HEK293T (cell line): ENCODE data around the gene GNG13.

Source experiments
- ARNT ChIP-seq: fragments of 450-650 bp; IDR thresholded peaks from 2 replicates; pipeline ENCODE4 v1.6.1; 2017; ENCODE audit warnings: mild to moderate bottlenecking
- BHLHE40 ChIP-seq: fragments of 450-650 bp; IDR thresholded peaks from 2 replicates; pipeline ENCODE4 v1.6.1; 2016; ENCODE audit warnings: mild to moderate bottlenecking, moderate library complexity, borderline replicate concordance
- CTBP1 ChIP-seq: fragments of 450-650 bp; IDR thresholded peaks from 2 replicates; pipeline ENCODE4 v1.6.1; 2016; ENCODE audit warnings: borderline replicate concordance
- FOXA1 ChIP-seq: fragments of 450-650 bp; IDR thresholded peaks from 2 replicates; pipeline ENCODE4 v1.6.1; 2016; ENCODE audit warnings: mild to moderate bottlenecking
- FOXK2 ChIP-seq: fragments of 450-650 bp; IDR thresholded peaks from 2 replicates; pipeline ENCODE4 v1.6.1; 2016; ENCODE audit warnings: mild to moderate bottlenecking
- FOXM1 ChIP-seq: fragments of 450-650 bp; IDR thresholded peaks from 2 replicates; pipeline ENCODE4 v1.6.1; 2017; ENCODE audit warnings: mild to moderate bottlenecking, borderline replicate concordance
- HDGF ChIP-seq: fragments of 450-650 bp; IDR thresholded peaks from 2 replicates; pipeline ENCODE4 v1.6.1; 2017; ENCODE audit warnings: antibody characterized with exemption, borderline replicate concordance
- LEF1 ChIP-seq: fragments of 450-650 bp; IDR thresholded peaks from 2 replicates; pipeline ENCODE4 v1.6.1; 2017; ENCODE audit warnings: mild to moderate bottlenecking, borderline replicate concordance
- SP1 ChIP-seq: fragments of 450-650 bp; IDR thresholded peaks from 2 replicates; pipeline ENCODE4 v1.6.1; 2017
- SUZ12 ChIP-seq: fragments of 450-650 bp; IDR thresholded peaks from 2 replicates; pipeline ENCODE4 v1.6.1; 2016; ENCODE audit warnings: mild to moderate bottlenecking
- TARDBP ChIP-seq: fragments of 450-650 bp; IDR thresholded peaks from 2 replicates; pipeline ENCODE4 v1.6.1; 2016
- ZNF384 ChIP-seq: fragments of 450-650 bp; IDR thresholded peaks from 2 replicates; pipeline ENCODE4 v1.6.1; 2016
- TF ChIP-seq, protein P1 (sequence below): fragments of 450-650 bp; IDR thresholded peaks from 2 replicates; pipeline ENCODE4 v1.6.1; 2016

DNA sequence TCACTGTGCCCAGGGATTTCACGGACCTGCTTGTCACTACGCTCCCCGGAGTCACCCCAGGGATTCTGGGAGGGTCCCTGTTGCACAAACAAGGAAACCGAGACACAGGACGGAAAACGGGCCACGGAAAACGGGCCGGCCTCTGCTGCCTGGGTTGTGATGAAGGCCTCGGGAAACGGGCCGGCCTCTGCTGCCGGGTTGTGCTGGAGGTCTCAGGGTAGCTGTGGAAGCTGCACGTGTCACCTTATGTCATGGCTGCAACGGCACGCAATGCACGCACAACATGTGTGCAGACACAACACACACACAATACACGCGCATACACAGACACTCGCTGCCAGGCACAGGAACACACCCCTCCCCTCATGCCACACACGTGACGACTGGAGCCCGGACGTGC, 27.0 kb upstream of the GNG13 start:
- TF ChIP-seq SUZ12 = no peak
- TF ChIP-seq FOXM1 = no peak
- TF ChIP-seq FOXA1 = no peak
- no peak for TF ChIP-seq ZNF384
- TF ChIP-seq ARNT = no peak
- TF ChIP-seq SP1 = no peak
- no peak for TF ChIP-seq LEF1
- no peak for TF ChIP-seq BHLHE40
- TF ChIP-seq HDGF = no peak
- no peak for TF ChIP-seq TARDBP
- TF ChIP-seq CTBP1 = no peak
- TF ChIP-seq, protein P1, sequence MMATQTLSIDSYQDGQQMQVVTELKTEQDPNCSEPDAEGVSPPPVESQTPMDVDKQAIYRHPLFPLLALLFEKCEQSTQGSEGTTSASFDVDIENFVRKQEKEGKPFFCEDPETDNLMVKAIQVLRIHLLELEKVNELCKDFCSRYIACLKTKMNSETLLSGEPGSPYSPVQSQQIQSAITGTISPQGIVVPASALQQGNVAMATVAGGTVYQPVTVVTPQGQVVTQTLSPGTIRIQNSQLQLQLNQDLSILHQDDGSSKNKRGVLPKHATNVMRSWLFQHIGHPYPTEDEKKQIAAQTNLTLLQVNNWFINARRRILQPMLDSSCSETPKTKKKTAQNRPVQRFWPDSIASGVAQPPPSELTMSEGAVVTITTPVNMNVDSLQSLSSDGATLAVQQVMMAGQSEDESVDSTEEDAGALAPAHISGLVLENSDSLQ = no peak
- no peak for TF ChIP-seq FOXK2
